GM12875 (cell line): Measurements from ENCODE around the gene HDGFL2.

ENCODE experiments used
- H3K4me3 ChIP-seq: one replicate; pipeline ENCODE4 v1.5.1; 2011; ENCODE audit warnings: low read depth, low read length, control low read depth
- CTCF ChIP-seq: IDR thresholded peaks from 2 replicates; pipeline ENCODE4 v1.5.1; 2011; ENCODE audit warnings: low read depth, mild to moderate bottlenecking, control low read depth, inconsistent platforms, low read length, moderate library complexity, borderline replicate concordance; ENCODE audit not compliant: insufficient read depth

HDGFL2 gene

GRCh38 chr19:4542896-4543841 is 71.1 kb downstream of the HDGFL2 start:
- no peak overlapping the region for H3K4me3 ChIP-seq

GRCh38 chr19:4543842-4544647 is 71.9 kb downstream of the HDGFL2 start:
- no peak overlapping the region for H3K4me3 ChIP-seq
- no peak for TF ChIP-seq CTCF

More at GRCh38 chr19:4542896-4543841, 71.1 kb downstream of the HDGFL2 start:
- TF ChIP-seq CTCF: no peak

- peak; percentile 51 for TF ChIP-seq CTCF
These were observed 75.5 kb downstream of the HDGFL2 start for GRCh38 chr19:4547303-4548237.

GRCh38 chr19:4548238-4548584 is 76.1 kb downstream of the HDGFL2 start:
- H3K4me3 ChIP-seq: no peak overlapping the region
- TF ChIP-seq CTCF: no peak

More at GRCh38 chr19:4547303-4548237, 75.5 kb downstream of the HDGFL2 start:
- no peak overlapping the region for H3K4me3 ChIP-seq

- no peak for TF ChIP-seq CTCF
These were observed 77.9 kb downstream of the HDGFL2 start for GRCh38 chr19:4550018-4550417.

GRCh38 chr19:4550479-4551050 is 78.5 kb downstream of the HDGFL2 start:
- no peak for TF ChIP-seq CTCF
- no peak overlapping the region for H3K4me3 ChIP-seq

More at GRCh38 chr19:4550018-4550417, 77.9 kb downstream of the HDGFL2 start:
- no peak overlapping the region for H3K4me3 ChIP-seq
